K562 (cell line): Measurements from ENCODE around the gene CCDC167. TPM values are rescaled to one million over a fixed set of nuclear protein-coding genes. Genes with fewer than 3 reads are reported as not detected.

ENCODE experiments used
- HBP1 ChIP-seq: fragments of 450-650 bp; formaldehyde crosslinking; IDR thresholded peaks from 2 replicates; pipeline ENCODE4 v1.4.0; 2022; ENCODE audit warnings: missing genetic modification characterization
- KDM5B ChIP-seq: fragments of 200-600 bp; sonication (generic); IDR thresholded peaks from 2 replicates; pipeline ENCODE4 v1.6.1; 2012; ENCODE audit warnings: low read depth, mild to moderate bottlenecking, moderate library complexity, low read length, control low read depth, inconsistent platforms; ENCODE audit not compliant: insufficient replicate concordance
- NBN ChIP-seq: fragments of 450-650 bp; IDR thresholded peaks from 2 replicates; pipeline ENCODE4 v1.6.1; 2016; ENCODE audit warnings: low read depth, mild to moderate bottlenecking
- NFIX ChIP-seq: fragments of 250-450 bp; sonication (Bioruptor Pico); IDR thresholded peaks from 2 replicates; pipeline ENCODE4 v1.4.0; 2020; ENCODE audit warnings: low read depth, mild to moderate bottlenecking, moderate library complexity
- PREB ChIP-seq: sonication (generic); formaldehyde crosslinking; IDR thresholded peaks from 2 replicates; pipeline ENCODE4 v1.8.1; 2023; ENCODE audit warnings: mild to moderate bottlenecking, missing genetic modification reagents
- PYGO2 ChIP-seq: fragments of 450-650 bp; IDR thresholded peaks from 2 replicates; pipeline ENCODE4 v1.6.1; 2016; ENCODE audit warnings: mild to moderate bottlenecking, missing genetic modification characterization, moderate library complexity, missing compliant biosample characterization
- RB1 ChIP-seq: fragments of 450-650 bp; IDR thresholded peaks from 2 replicates; pipeline ENCODE4 v1.6.1; 2017; ENCODE audit warnings: low read depth, mild to moderate bottlenecking
- SIRT6 ChIP-seq: IDR thresholded peaks from one replicate; pipeline ENCODE4 v1.6.1; 2012; ENCODE audit warnings: low read depth, mild to moderate bottlenecking, control low read depth, inconsistent platforms, low read length, moderate library complexity
- SNAPC5 ChIP-seq: fragments of 250-450 bp; sonication (Bioruptor Pico); IDR thresholded peaks from 2 replicates; pipeline ENCODE4 v1.8.0; 2021; ENCODE audit warnings: moderate library complexity, mild to moderate bottlenecking, inconsistent platforms
- ZBTB40 ChIP-seq, 2 experiments: fragments of 450-650 bp in 1 of 2; sonication (generic) in 1 of 2; formaldehyde crosslinking in 1 of 2; IDR thresholded peaks; 2 replicates each; pipeline versions ENCODE4 v1.7.1 to v1.9.0; 2016 to 2022; ENCODE audit warnings: inconsistent platforms in 1 of 2, mild to moderate bottlenecking in 1 of 2, missing genetic modification reagents in 1 of 2
- ZNF165 ChIP-seq: fragments of 250-450 bp; sonication (Bioruptor Pico); IDR thresholded peaks from 2 replicates; pipeline ENCODE4 v1.4.0; 2020; ENCODE audit warnings: borderline replicate concordance
- ZNF3 ChIP-seq: fragments of 250-450 bp; sonication (Bioruptor Pico); IDR thresholded peaks from 2 replicates; pipeline ENCODE4 v1.5.0; 2021; ENCODE audit warnings: mild to moderate bottlenecking, moderate library complexity
- ZNF76 ChIP-seq: fragments of 250-450 bp; sonication (Bioruptor Pico); IDR thresholded peaks from 2 replicates; pipeline ENCODE4 v1.4.0; 2020; ENCODE audit warnings: mild to moderate bottlenecking, moderate library complexity, borderline replicate concordance
- polyA plus RNA-seq, 8 experiments: library from polyadenylated mRNA; depleted of rRNA in 4 of 8; stranded (reverse) in 5 of 8; unstranded in 3 of 8; fragments of >200 nt; fragmentation: Nextera tagmentation in 2 of 8; fragmentation: Illumina TruSeq in 1 of 8; extraction: Ambion mirVana in 2 of 8; extraction: Trizol in 1 of 8; gene quantifications; 2 replicates each; pipeline versions ENCODE4 v1.2.1 to v1.2.3, GENCODE V29; 2011 to 2014; ENCODE audit warnings: inconsistent platforms in 1 of 8, missing spikeins in 1 of 8
- total RNA-seq, 7 experiments: library from RNA; depleted of rRNA in 6 of 7; stranded (reverse); fragments of >200 nt in 6 of 7; fragmentation: Illumina TruSeq in 2 of 7; extraction: Trizol in 2 of 7; gene quantifications; 2 replicates each; pipeline versions ENCODE4 v1.2.1 to v1.2.3, GENCODE V29; 2011 to 2021; ENCODE audit warnings: low replicate concordance in 1 of 7

Gene CCDC167
- total and polyA plus RNA-seq, 9 of the 15 experiments (the other 6 are each of a cell fraction or from before 2014, with no cell fraction given) = 26.0 to 114 (median 45.2) TPM

- TF ChIP-seq ZBTB40 (IDR thresholded peaks at IDR 0.05) = peak; percentile 67
- no peak for TF ChIP-seq ZBTB40 (CRISPR knock-in tag; IDR thresholded peaks at IDR 0.05)
- no peak for TF ChIP-seq SIRT6
- TF ChIP-seq KDM5B = peak; percentile 76
- TF ChIP-seq PREB (CRISPR knock-in tag) = no peak
- no peak for TF ChIP-seq NBN
- no peak for TF ChIP-seq NFIX (CRISPR knock-in tag)
- peak; percentile 62; the same call in 1 of the 2 replicates for TF ChIP-seq RB1
- TF ChIP-seq ZNF165 (CRISPR knock-in tag) = no peak
- no peak for TF ChIP-seq PYGO2 (tag)
- TF ChIP-seq HBP1 = peak; percentile 84
- no peak for TF ChIP-seq ZNF76 (CRISPR knock-in tag)
- TF ChIP-seq ZNF3 = no peak
- no peak for TF ChIP-seq SNAPC5 (CRISPR knock-in tag)
These were observed at the start of gene CCDC167 (continued) for GRCh38 chr6:37499433-37500293.
